Ascending aorta (tissue), 2 donors: ENCODE data around the gene C1QTNF8. TPM values are rescaled to one million over a fixed set of nuclear protein-coding genes. Genes with fewer than 3 reads are reported as not detected.

Experiments used
- DNase-seq, 2 donors: peaks; one replicate each; pipeline ENCODE4 v3.0.0-alpha.2; 2019; ENCODE audit warnings: low spot score in 2 of 2
- H3K27ac ChIP-seq, 2 donors: fragments of 200-600 bp; sonication (generic); one replicate each; pipeline ENCODE4 v1.5.1; 2016 to 2017; ENCODE audit warnings: mild to moderate bottlenecking in 1 of 2
- H3K27me3 ChIP-seq: fragments of 200-600 bp; sonication (generic); one replicate; pipeline ENCODE4 v1.5.1; 2017
- H3K36me3 ChIP-seq, 2 donors: fragments of 200-600 bp; sonication (generic); one replicate each; pipeline ENCODE4 v1.5.1; 2016
- H3K4me1 ChIP-seq, 2 donors: fragments of 200-600 bp; sonication (generic); one replicate each; pipeline ENCODE4 v1.5.1; 2016 to 2017; ENCODE audit warnings: mild to moderate bottlenecking in 1 of 2
- H3K4me3 ChIP-seq, 2 donors: fragments of 200-600 bp; sonication (generic); one replicate each; pipeline ENCODE4 v1.5.1; 2016 to 2017; ENCODE audit warnings: mild to moderate bottlenecking in 1 of 2
- H3K9me3 ChIP-seq, 2 donors: fragments of 200-600 bp; sonication (generic); one replicate each; pipeline ENCODE4 v1.5.1; 2016
- intact Hi-C: fragments of 100-400 bp; cut with DNase I; formaldehyde crosslinking; loops from one replicate; pipeline ENCODE4 v1.15.1; 2023
- total RNA-seq: library from RNA; depleted of rRNA; stranded (reverse); fragments of >200 nt; gene quantifications from one replicate; pipeline ENCODE4 v1.1.0, GENCODE V29; 2016
- TF ChIP-seq, protein P1 (sequence below), 3 experiments: fragments of 200-600 bp in 2 of 3; fragments of 450-650 bp in 1 of 3; sonication (generic) in 2 of 3; IDR thresholded peaks; one replicate each; pipeline ENCODE4 v1.5.1; 2016 to 2019; ENCODE audit warnings: antibody characterized with exemption in 3 of 3, mild to moderate bottlenecking in 1 of 3, moderate library complexity in 1 of 3

The C1QTNF8 gene
- total RNA-seq, 1 donor from 2014 or later: not detected

DNA sequence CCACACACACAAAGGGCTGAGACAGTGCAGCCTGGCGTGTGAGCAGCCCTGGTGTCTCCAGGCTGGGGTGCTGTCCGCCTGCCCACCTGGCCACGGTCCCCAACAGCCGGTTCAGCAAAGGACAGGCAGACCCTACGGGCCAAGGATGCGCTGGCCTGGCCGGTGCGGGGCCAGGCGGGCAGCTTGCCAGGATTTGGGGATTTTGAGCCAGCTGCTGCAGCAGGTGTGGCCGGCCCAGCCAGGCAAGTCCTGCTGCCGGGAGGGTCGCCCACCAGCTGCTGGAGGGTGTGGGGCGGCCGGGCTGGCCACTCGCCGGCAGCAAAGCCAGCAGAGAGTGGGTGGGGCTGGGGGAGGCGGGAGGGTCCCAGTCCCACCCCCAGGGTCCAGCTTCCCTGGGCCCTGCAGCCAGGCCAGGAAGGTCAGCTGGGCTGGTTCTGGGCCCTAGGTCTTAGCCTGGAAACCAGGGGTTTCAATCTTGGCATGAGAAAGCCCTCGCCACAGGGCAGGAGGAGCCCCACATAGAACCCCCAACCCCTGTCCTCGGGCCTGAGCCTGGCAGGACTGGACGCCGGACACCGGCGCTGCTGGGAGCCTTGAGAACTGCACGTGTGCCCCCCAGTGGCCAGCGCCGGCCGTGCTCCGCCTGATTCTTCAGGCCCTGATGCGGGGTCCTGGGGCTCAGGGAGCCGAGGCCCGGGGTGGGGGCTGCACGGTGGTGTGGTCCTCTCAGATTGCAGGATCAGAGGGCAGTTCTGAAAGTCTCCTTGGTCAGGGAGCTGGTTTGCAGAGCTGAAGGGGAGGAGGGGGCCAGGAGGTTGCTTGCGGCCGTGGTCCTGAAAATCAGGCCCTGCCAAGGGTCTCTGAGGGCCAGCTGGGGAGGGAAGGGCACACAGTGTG is 41.1 kb downstream of the C1QTNF8 start:
- Histone ChIP-seq H3K9me3 (no peaks in the 10 kb centered on the region), H3K4me1 (peaks cover 0 to 8% of the 10 kb centered on the region in 2 donors), H3K27me3 (no peaks in the 10 kb centered on the region), H3K27ac (no peak overlapping the region), H3K4me3 (no peak overlapping the region), H3K36me3 (no peaks in the 10 kb centered on the region)
- TF ChIP-seq, protein P1, sequence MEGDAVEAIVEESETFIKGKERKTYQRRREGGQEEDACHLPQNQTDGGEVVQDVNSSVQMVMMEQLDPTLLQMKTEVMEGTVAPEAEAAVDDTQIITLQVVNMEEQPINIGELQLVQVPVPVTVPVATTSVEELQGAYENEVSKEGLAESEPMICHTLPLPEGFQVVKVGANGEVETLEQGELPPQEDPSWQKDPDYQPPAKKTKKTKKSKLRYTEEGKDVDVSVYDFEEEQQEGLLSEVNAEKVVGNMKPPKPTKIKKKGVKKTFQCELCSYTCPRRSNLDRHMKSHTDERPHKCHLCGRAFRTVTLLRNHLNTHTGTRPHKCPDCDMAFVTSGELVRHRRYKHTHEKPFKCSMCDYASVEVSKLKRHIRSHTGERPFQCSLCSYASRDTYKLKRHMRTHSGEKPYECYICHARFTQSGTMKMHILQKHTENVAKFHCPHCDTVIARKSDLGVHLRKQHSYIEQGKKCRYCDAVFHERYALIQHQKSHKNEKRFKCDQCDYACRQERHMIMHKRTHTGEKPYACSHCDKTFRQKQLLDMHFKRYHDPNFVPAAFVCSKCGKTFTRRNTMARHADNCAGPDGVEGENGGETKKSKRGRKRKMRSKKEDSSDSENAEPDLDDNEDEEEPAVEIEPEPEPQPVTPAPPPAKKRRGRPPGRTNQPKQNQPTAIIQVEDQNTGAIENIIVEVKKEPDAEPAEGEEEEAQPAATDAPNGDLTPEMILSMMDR (IDR thresholded peaks at IDR 0.05): peak; percentile 71 to 90 (median 85)
- intact Hi-C loops: loop anchor here (2.0 to 10.0 kb wide), 4 partner anchors 140 to 344 kb away; partner anchors contain the start of genes CHTF18 and RPUSD1
- no peak for DNase-seq

DNA sequence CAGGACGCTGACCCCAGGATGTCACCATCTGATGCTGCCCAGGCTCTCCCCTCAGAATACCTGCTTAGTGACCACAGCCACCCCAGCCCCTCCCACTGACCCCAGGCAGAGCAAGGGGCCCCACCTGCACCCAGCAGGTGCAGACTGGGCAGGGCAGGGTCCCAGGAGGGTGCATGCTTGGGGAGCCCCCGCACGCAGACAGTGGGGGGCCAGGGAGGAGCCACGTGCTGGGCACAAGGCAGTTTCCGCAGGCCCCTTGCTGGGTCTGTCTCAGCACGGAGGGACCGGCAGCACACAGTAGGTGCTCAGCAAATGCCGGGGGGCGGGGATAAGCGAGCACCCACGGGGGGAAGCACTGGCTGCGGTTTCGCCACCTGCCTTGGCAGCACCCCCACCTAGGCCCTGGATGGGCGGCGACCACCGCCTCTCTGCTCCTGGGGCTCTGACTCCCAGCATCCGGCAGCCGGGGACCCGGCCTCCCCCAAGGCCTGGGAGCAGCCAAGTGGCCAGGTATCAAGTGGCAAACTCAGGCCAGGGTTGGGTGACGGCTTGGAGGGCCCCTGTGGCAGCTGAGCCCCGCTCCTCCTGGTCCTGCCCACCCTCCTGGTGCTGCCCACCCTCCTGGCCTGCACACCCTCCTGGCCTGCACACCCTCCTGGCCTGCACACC is 42.2 kb downstream of the C1QTNF8 start:
- Histone ChIP-seq H3K4me3 (no peak overlapping the region), H3K4me1 (peaks cover 0 to 8% of the 10 kb centered on the region in 2 donors), H3K27ac (no peak overlapping the region), H3K27me3 (no peaks in the 10 kb centered on the region), H3K36me3 (no peaks in the 10 kb centered on the region), H3K9me3 (no peaks in the 10 kb centered on the region)
- no peak for DNase-seq
- TF ChIP-seq, protein P1 (IDR thresholded peaks at IDR 0.05): no peak
- intact Hi-C loops: loop anchor here (2.0 to 10.0 kb wide), 4 partner anchors 141 to 343 kb away; partner anchors contain the start of genes CHTF18 and RPUSD1

DNA sequence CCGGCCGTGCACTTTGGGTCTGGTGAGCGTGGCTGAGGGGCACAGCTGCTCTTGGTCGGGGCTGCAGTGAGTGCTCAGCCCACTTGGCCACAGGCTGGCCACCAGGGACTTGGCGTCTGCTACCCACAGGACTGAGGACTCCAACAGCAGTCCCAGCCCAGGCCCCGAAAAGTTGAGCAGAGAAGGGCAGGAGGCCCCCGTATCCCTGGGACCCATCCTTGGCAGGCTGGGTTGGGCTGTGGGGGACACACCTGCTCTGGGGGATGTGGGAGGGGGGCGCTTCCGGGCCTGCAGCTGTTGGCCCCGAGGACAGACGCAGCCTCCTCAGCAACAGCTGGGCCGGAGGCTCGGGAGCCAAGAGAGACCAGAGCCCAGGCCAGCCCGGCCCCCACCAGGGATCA is 42.9 kb downstream of the C1QTNF8 start:
- Histone ChIP-seq H3K27ac (no peak overlapping the region), H3K4me3 (no peak overlapping the region), H3K27me3 (no peaks in the 10 kb centered on the region), H3K4me1 (peaks cover 0 to 8% of the 10 kb centered on the region in 2 donors), H3K9me3 (no peaks in the 10 kb centered on the region), H3K36me3 (no peaks in the 10 kb centered on the region)
- TF ChIP-seq, protein P1 (IDR thresholded peaks at IDR 0.05): no peak
- intact Hi-C loops: loop anchor here (5.0 to 10.0 kb wide), 2 partner anchors 241 to 268 kb away; partner anchors contain the start of genes CHTF18 and RPUSD1
- DNase-seq: no peak

DNA sequence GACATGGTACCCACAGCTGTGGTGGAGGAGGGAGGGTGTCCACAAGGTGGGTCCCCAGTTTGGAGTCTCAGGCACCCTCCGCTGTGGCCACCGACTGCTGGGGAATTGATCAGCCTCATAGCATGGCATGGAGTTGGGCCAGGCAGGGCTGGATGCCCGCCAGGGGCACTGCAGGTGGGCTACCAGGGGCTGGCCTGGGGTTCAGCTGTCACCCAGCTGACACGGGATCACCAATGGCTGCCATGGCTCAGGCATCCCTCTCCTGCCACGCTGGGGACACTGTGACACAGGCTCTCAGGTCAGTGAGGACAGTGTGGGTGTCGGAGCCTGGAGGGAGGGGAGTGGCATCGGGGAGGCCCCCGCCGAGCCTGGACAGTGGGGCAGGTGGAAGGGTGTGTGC is 43.3 kb downstream of the C1QTNF8 start:
- TF ChIP-seq, protein P1 (IDR thresholded peaks at IDR 0.05): no peak
- no peak for DNase-seq
- Histone ChIP-seq H3K9me3 (no peaks in the 10 kb centered on the region), H3K36me3 (no peaks in the 10 kb centered on the region), H3K27ac (no peak overlapping the region), H3K4me1 (peaks cover 0 to 6% of the 10 kb centered on the region in 2 donors), H3K27me3 (no peaks in the 10 kb centered on the region), H3K4me3 (no peak overlapping the region)
- intact Hi-C loops: loop anchor here (5.0 to 10.0 kb wide), 2 partner anchors 240 to 268 kb away; partner anchors contain the start of genes CHTF18 and RPUSD1

DNA sequence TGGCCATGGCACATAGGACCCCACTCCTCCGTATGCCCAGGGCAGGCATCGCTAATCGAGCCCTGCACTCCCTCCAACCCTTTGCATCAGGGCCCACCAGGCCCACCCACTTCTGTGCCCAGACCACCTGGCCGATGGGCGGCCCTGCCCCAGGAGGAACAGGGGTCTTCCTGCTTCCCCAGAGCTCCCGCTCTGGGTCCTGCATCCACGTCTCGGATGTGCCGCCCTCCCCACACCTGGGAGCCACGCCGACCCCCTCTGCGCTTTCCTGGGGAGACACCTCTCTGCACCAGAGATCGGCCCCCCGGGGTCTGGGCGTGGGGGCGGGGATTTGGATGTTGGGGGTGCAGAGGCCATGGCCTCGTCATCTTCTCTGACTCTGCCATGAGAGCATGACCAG is 44.6 kb downstream of the C1QTNF8 start:
- H3K9me3 ChIP-seq: no peaks in the 10 kb centered on the region
- intact Hi-C loops: loop anchor here (5.0 to 10.0 kb wide), 2 partner anchors 239 to 267 kb away; partner anchors contain the start of genes CHTF18 and RPUSD1
- no peak overlapping the region for H3K4me3 ChIP-seq
- peaks cover 0 to 3% of the 10 kb centered on the region in 2 donors for H3K4me1 ChIP-seq
- no peak for DNase-seq
- no peaks in the 10 kb centered on the region for H3K36me3 ChIP-seq
- TF ChIP-seq, protein P1 (IDR thresholded peaks at IDR 0.05): no peak
- no peak overlapping the region for H3K27ac ChIP-seq
- no peaks in the 10 kb centered on the region for H3K27me3 ChIP-seq
